Fibroblast of skin of right biceps (primary cell): ENCODE data around the gene USP17L25.
"Not testable (repeated sequence)": the region's sequence is repeated elsewhere in the genome, so short reads cannot be mapped to it uniquely, and the experiment has no call there.

Experiments
- DNase-seq: peaks from one replicate; pipeline ENCODE4 v3.0.0-alpha.2; 2013

USP17L25 gene

GRCh38 chr4:9329611-9330010, at the start of gene USP17L25:
TSS of gene USP17L25 (plus strand) at chr4:9329911. CDS start at chr4:9329911, 0 bp downstream.
- DNase-seq: not testable (repeated sequence)

- DNase-seq: not testable (repeated sequence)
Observed at GRCh38 chr4:9324191-9324590, 5.5 kb upstream of the USP17L25 start.

- not testable (repeated sequence) for DNase-seq
Observed at GRCh38 chr4:9324865-9325264, 4.8 kb upstream of the USP17L25 start, which contains the start of gene USP17L24. TSS of gene USP17L24 (plus strand) at chr4:9325165. CDS start at chr4:9325165, 0 bp downstream.

- not testable (repeated sequence) for DNase-seq
Observed at GRCh38 chr4:9334358-9334757, 4.6 kb downstream of the USP17L25 start, which contains the start of gene USP17L26. TSS of gene USP17L26 (plus strand) at chr4:9334658. CDS start at chr4:9334658, 0 bp downstream.

GRCh38 chr4:9339103-9339502, 9.4 kb downstream of the USP17L25 start, which contains the start of gene USP17L5:
TSS of gene USP17L5 (plus strand) at chr4:9339403. CDS start at chr4:9339403, 0 bp downstream.
- DNase-seq: not testable (repeated sequence)

GRCh38 chr4:9343848-9344247, 14.1 kb downstream of the USP17L25 start, which contains the start of gene USP17L27:
TSS of gene USP17L27 (plus strand) at chr4:9344148. CDS start at chr4:9344148, 0 bp downstream.
- not testable (repeated sequence) for DNase-seq

- not testable (repeated sequence) for DNase-seq
Observed at GRCh38 chr4:9348593-9348992, 18.9 kb downstream of the USP17L25 start, which contains the start of gene USP17L28. TSS of gene USP17L28 (plus strand) at chr4:9348893. CDS start at chr4:9348893, 0 bp downstream.

- not testable (repeated sequence) for DNase-seq
Observed at GRCh38 chr4:9350866-9351265, 21.2 kb downstream of the USP17L25 start.

GRCh38 chr4:9353338-9353737, 23.6 kb downstream of the USP17L25 start, which contains the start of gene USP17L29:
TSS of gene USP17L29 (plus strand) at chr4:9353638. CDS start at chr4:9353638, 0 bp downstream.
- not testable (repeated sequence) for DNase-seq

GRCh38 chr4:9362829-9363228, 33.1 kb downstream of the USP17L25 start, which contains the start of gene USP17L30:
TSS of gene USP17L30 (plus strand) at chr4:9363129. CDS start at chr4:9363129, 0 bp downstream.
- not testable (repeated sequence) for DNase-seq

GRCh38 chr4:9379881-9380280, 50.2 kb downstream of the USP17L25 start:
- DNase-seq: not testable (repeated sequence)
